HG03558 (cell line): Measurements from ENCODE around the gene ERAL1.
"Not testable (repeated sequence)": the region's sequence is repeated elsewhere in the genome, so short reads cannot be mapped to it uniquely, and the experiment has no call there.

Experiments
- ATAC-seq: cut with Tn5 transposase; IDR thresholded peaks from one replicate; pipeline ENCODE4 v1.9.1; 2021; ENCODE audit warnings: moderate number of reproducible peaks; ENCODE audit not compliant: unreplicated experiment; ENCODE audit errors: extremely low read depth

ERAL1 gene

GRCh38 chr17:28848667-28849066 lies 6.1 kb upstream of the ERAL1 start:
- ATAC-seq = not testable (repeated sequence)

GRCh38 chr17:28849281-28849680 lies 5.5 kb upstream of the ERAL1 start:
- ATAC-seq = no peak

- no peak for ATAC-seq
Measured at GRCh38 chr17:28853295-28853694, 1.5 kb upstream of the ERAL1 start.

GRCh38 chr17:28855336-28855679 lies 492 bp downstream of the ERAL1 start:
- no peak for ATAC-seq

DNA sequence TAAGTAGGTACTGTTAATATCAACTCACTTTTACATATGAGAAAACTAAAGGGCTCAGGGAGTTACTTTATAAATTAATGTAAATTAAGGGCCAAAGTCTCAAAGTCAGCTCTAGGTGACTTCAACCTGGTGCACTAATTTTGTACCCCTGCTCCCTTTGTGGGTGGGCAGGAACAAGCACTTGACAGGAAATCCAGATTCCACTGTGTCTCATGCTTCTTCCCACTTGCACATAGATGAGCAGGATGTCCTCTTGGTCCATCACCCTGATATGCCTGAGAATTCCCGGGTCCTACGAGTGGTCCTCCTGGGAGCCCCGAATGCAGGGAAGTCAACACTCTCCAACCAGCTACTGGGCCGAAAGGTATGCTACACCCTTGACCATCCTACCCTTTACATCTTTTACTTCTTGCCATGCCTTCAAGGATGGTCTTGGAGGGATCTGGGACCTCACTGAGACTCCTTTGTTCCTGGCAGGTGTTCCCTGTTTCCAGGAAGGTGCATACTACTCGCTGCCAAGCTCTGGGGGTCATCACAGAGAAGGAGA lies 1.3 kb downstream of the ERAL1 start:
- ATAC-seq = no peak

DNA sequence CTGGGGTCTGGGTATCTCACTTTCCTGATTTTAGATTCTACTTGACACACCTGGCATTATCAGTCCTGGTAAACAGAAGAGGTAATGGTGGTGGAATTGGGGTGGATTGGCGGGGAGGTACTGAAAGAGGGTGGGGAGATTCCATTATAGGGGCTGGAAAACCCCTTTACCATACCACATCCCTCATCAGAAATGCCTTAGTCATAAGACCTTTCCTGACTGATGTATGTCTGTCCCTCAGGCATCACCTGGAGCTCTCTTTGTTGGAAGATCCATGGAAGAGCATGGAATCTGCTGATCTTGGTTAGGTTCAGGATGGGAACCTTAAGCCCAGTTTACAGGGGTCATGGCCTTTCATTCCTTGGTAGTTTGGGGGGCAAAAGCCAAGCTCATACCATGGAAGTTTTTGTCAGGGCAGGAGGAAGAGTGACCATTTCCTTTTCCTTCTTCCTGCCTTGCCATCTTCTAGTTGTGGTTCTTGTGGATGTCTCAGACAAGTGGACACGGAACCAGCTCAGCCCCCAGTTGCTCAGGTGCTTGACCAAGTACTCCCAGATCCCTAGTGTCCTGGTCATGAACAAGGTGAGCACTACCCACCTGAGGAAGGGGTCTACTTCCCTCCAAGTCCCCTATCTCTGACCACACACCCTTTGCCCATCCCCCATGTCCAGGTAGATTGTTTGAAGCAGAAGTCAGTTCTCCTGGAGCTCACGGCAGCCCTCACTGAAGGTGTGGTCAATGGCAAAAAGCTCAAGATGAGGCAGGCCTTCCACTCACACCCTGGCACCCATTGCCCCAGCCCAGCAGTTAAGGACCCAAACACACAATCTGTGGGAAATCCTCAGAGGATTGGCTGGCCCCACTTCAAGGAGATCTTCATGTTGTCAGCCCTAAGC lies 3.3 kb downstream of the ERAL1 start:
- no peak for ATAC-seq

- ATAC-seq = no peak
Measured at GRCh38 chr17:28858801-28859355, 4.1 kb downstream of the ERAL1 start.

- no peak for ATAC-seq
Measured at GRCh38 chr17:28860363-28860808, 5.6 kb downstream of the ERAL1 start.

DNA sequence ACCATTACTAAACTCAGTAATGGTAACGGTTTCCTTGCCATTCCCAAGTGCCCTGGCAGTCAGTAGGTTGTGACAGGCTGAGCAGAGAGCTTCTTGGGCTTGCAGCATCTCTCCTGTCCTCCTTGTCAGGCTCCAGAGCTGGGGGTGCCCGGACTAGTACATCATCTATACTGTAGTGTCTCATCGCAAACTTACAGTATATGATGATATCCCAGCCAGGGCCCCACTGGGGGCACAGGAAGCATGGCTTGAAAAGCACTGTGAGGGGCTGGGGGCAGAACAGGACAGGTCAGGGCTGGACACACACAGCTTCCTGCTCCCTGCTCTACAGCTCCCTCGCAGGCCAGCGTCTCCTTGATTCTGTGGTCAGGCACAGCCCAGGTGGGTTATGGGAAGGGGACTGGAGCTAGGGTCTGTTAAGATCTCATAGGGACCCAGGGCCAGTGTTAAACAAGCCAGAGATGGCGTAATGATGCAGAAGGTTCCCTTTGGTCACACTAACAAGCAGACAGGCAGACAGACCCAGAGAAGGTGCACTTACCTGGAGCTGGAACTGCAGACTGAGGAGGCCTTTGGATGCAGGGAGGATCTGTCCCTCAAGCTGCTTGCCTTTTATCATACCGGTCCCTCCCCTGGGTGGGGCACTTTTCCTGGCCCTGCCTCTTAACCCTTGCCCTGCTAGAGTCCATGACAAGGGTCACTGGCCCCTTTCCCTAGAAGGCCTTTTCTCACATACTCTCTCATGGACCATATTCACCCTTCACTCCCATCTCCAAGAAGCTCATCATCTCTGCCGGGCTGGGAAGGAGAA lies 6.8 kb downstream of the ERAL1 start:
- ATAC-seq = no peak

GRCh38 chr17:28862561-28862960 lies 7.7 kb downstream of the ERAL1 start:
- no peak for ATAC-seq

- no peak for ATAC-seq
Measured at GRCh38 chr17:28863953-28864352, 9.1 kb downstream of the ERAL1 start.

- ATAC-seq = no peak
Measured at GRCh38 chr17:28864991-28865849, 10.4 kb downstream of the ERAL1 start.

DNA sequence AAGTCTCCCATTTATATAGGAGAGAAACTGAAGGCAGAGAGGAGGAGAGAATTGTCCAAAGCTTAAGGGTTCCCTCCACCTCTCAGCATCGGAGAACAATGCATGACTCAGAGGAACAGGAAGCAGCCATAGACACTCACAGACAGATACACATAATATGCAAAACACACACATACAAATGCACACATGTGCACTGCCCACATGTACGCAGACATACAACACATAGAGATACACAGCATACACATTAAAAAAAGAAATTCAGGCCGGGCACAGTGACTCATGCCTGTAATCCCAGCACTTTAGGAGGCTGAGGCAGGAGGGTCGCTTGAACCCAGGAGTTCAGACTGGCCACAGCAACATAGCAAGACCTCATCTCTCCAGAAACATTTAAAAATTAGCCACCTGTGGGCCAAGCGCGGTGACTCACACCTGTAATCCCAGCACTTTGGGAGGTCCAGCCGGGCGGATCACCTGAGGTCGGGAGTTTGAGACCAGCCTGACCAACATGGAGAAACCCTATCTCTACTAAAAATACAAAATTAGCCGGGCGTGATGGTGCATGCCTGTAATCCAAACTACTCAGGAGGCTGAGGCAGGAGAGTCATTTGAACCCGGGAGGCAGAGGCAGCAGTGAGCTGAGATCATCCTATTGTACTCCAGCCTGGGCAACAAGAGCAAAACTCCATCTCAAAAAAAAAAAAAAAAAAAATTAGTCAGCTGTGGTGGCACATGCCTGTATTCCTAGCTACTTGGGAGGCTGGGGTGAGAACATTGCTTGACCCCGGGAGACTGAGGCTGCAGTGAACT lies 11.3 kb downstream of the ERAL1 start:
- no peak for ATAC-seq

DNA sequence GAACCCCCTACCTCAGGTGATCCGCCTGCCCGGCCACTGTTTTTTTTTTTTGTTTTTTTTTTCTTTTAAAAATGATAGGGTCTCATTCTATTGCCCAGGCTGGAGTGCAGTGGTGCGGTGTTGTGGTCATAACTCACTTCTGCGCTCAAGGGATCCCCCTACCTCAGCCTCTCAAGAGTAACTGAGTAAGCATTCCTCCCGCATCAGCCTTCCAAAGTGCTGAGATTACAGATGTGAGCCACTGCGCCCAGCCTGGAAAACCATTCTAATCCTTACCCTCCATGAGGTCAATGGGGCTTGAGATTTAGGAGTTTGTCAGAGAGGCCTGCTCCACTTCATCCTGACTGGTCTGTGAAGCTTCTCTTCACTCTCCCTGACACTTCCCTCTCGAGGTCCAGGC lies 12.5 kb downstream of the ERAL1 start:
- ATAC-seq = no peak

DNA sequence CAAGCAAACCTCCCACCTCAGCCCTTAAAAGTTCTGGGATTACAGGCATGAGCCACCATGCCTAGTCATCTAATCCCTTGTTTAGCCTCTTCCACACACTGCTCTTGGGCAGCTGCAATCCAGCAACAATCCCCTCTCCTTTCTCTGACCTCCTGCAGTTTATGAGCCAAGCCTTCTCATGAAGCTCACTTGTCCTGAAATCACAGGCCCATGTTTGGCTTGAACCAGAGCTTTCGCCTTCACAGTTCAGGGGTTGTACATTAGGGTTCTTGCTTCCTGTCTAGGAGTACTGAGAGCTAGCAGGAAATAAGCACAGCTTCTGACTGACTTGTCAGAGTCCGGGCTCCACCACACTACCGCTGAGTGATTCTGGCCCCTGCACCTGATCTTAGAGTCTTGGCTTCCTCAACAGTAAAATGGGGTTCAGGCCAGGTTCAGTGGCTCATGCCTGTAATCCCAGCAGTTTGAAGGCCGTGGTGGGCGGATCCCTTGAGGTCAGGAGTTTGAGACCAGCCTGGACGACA lies 16.3 kb downstream of the ERAL1 start:
- no peak for ATAC-seq

DNA sequence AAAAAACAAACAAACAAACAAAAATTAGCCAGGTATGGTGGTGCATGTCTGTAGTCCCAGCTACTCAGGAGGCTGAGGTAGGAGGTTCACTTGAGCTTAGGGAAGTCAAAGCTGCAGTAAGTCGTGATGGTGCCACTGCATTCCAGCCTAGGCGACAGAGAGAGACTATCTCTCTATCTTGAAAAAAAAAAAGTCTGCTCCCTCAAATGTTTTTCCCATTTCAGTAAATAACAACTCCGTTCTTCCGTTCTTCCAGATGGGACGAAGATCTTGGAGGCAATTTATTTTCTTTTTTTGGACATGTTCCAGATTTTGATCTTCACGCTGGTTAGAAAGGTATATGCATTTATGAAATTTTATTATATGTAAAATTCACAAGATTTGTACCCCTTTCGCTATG lies 19.0 kb downstream of the ERAL1 start:
- ATAC-seq = no peak

- ATAC-seq = no peak
Measured at GRCh38 chr17:28874750-28875149, 19.9 kb downstream of the ERAL1 start.

DNA sequence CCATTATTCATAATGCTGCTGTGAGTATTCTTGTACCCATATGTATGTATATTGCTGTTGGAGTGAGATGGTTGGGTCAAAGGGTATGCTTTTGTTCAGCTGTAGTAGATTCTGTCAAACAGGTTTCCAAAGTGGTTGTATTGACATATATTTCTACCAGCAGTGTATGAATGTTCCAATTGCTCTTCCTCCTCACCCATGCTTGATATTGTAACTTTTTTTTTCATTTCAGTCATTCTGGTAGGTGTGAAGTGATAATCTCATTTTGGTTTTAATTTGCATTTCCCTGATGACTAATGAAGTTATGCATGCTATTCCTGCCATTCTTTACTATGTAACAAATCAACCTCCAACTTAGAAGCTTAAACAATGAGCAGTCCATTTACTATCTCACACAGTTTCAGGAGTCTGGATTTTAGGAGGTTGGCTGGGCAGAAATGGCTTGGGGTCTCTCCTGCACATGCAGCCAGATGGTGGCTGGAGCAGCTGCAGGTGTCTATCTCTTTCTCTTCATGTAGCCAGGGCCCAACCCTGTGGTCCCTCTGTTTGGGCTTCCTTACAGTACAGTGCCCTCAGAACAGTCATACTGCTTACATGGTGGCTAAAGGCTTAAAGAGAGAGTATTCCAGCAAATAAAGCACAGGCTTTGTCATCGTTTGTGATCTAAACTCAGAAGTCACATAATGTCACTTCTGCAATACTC lies 21.2 kb downstream of the ERAL1 start:
- ATAC-seq = no peak
